Left hindlimb (tissue), 1 donor: ENCODE measurements around the gene C10orf90.

ENCODE experiments used
- DNase-seq: peaks from one replicate; pipeline ENCODE4 v3.0.0-alpha.2; 2018

Gene C10orf90

DNA sequence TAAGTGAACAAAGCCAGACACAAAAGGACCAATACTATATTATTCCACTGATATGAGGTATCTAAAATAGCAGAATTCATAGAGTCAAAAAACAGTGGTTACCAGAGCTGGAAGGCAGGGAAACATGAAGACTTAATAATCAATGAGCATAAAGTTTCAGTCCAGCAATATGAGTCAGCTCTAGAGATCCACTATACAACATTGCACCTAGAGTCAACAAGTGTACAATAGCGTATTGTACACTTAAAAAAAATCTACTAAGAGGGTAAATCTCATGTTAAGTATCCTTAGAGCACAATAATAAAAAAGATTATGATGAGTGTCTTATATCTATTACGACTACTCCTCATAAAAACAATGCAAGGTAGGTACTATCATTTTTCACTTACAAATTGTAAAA is 36.1 kb downstream of the C10orf90 start:
- DNase-seq, result no peak

DNA sequence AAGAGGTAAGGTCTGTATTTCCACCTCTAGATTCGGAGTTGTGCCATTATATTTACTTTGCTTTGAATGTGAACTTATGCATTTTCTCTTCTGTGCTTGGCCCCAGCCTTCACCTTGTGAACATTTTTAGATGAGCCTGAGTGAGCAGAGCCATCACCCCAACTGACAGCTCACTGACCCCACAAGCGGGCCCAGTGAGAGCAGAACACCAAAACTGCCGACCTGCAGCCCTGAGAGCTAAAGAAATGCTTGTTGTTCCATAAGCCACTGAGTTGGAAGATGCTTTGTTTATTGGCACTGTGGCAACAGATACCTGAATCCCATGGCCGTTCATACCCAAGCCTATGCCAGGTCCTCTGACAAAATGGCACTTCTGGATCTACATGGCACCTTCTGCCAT is 37.8 kb downstream of the C10orf90 start:
- no peak for DNase-seq

DNA sequence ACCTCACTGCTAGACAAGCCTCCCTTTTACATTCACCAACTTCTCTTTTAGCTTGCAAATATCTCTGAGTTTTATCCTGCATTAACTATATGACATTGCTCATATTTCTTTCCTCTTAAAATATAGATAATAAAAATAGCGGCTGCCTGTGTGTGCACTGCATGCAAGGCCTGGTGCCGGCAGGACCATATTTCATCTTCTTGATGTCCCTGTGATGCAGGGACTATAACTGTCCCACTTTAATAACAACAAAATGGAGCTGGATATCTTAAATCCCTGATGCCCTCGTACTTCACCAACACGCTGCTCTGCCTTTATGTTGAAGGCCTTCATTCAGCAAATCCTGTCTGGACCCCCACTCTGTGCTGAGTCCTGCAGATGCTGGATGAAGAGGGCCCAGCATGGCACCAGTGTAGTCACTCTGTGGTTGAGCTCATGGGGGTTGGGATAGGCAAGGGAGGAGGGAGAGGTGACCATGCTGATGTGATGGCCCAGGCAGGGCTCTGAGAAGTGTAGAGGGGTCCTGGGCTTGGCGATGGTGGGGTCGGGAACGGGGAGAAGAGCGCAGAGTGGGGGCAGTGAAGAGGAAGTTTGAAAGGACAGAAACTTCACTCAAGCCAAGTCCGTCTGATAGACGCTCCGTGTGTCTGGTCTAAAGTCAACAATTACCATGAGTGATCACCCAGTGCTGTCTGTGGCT is 40.4 kb downstream of the C10orf90 start:
- DNase-seq, result no peak

DNA sequence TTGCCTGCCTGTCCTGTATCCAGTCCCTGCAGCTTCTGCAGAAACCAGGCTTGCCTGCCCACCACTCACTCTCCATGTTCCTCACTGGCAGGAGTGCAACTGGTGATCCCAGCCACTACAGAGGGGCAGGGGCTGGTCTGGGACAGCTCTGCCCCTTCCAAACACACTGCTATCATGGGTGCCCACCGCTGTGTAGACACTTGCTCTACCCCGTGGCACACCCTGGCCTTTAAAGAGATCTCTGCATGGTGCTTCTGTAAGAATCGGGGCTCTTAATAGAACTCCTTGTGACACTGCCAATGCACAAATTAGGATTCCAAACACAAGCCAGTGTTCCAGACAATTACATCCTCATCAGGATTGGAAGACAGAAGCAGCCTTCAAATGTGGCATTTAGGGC is 41.7 kb downstream of the C10orf90 start:
- no peak for DNase-seq

DNA sequence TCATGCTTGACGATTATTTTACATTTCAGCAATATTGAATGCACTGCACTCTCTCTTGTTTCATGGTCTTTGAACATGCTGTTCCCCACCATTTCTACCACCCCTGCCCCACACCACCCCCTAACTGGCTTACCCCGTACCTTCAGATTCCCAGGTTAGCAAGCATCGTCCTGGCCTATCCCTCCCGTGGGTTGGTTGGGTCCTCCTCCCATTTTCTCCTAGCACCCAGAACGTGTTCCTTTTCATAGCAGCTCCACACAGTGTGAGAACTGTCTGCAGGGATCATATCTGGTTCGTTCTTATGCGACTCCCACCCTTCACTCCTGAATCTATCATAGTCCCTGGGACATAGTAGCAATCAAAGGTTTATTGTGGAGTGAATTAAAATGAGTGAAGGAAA is 48.6 kb downstream of the C10orf90 start:
- DNase-seq, result no peak

DNA sequence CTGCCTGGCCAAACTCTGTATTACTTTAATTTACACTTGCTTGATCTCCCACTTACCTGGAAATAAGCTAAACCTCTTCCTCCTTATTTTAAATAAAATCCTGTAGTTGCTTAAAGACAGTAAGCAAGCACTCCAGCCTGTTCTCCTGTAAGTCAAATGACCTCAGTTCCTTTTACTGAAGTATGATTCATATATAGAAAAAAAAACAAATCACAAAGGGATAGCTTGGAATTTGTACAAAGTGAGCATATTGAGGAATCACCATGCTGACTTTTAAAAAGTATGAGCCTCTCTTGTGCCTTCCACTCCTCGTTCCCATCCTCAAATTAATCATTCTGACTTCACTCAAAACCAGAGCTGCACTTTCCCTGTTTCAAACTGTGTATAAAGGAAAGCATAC is 52.0 kb downstream of the C10orf90 start:
- no peak for DNase-seq

DNA sequence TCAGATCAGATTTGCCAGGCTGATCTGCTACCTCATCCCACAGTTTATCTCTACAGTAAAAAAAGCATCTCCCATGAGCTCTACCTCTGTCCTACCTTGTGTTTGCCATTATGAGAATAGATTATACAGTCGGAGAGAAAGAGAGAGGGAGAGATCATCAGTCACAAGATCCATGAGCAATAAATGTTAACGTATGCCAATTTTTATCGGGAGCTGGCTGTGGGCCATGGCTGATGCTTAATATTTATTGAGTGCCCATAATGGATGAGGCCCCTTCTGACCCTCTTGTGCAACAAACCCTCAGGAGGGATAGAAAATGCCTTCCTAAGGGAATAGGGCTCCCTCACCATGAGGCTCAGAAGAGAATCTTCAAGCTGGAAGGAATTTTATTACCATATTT is 52.8 kb downstream of the C10orf90 start:
- DNase-seq, result no peak

DNA sequence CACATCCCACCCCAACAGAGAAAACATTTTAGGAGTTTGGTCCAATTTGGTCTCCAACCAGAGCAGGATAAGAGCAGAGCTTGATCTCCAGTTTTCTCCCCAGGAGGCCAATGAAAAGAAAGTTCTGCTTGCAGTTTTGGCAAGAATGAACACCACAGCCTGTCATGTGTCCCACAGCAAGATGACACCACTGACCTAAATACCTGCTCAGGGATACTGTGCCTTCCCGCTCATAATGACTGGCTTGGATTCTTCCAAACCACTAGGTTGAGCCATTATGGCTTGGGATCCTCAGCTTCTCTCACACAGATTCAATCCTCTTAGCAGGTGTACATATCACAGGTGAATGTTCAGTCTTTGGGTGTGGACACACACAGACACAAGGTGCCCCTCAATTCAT is 53.3 kb downstream of the C10orf90 start:
- DNase-seq, result no peak

DNA sequence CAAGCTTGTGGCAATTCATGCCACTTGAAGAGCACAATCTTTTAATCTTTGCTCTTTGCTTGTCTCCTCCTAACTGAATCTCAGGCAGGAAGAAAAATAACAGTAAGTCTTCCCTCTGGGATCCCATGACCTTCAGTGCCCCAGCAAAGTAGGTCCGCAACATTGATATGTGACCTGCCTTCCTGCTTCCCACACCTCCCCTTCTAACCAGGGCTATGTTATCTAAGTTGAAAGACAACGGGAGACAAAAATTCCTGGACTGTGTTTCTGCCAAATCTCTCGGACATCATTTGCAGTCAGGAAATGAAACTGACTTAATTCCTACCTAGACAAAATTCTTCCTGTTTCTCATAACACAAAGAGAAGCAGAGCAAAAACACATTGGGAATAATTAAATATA is 53.8 kb downstream of the C10orf90 start:
- no peak for DNase-seq

DNA sequence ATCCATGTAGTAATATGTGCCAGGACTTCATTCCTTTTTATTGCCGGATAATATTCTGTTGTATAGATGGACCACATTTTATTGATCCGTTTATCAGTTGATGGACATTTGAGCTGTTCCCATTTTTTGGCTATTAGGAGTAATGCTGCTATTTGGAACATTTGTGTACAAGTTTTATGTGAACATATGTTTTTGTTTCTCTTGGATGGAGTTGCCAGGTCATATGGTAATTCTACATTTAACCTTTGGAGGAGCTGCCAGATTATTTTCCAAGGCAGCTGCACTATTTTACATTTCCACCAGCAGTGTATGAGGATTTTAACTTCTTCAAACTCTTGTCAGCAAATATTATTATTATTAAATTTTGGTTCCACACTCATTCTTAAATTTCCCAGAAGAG is 59.2 kb downstream of the C10orf90 start:
- DNase-seq, result no peak

DNA sequence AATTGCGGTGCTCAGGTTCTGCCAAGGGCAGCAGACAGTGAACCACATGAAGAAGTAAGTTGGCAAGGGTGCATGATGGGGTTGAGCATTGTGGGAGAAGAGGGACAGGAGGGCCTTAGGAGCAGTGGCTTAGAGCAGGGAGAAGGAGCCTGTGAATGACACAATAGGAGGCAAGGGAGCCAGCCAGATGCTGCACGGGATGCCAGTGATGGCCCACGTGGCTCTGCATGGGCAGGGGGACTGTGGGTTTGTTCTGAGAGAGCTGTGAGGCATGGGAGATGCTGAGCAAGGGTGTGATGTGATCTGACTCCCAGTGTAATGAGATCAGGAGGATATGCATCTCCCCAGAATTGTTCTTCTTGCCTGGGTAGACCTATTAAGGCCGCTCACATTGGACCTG is 60.9 kb downstream of the C10orf90 start:
- DNase-seq, result no peak

DNA sequence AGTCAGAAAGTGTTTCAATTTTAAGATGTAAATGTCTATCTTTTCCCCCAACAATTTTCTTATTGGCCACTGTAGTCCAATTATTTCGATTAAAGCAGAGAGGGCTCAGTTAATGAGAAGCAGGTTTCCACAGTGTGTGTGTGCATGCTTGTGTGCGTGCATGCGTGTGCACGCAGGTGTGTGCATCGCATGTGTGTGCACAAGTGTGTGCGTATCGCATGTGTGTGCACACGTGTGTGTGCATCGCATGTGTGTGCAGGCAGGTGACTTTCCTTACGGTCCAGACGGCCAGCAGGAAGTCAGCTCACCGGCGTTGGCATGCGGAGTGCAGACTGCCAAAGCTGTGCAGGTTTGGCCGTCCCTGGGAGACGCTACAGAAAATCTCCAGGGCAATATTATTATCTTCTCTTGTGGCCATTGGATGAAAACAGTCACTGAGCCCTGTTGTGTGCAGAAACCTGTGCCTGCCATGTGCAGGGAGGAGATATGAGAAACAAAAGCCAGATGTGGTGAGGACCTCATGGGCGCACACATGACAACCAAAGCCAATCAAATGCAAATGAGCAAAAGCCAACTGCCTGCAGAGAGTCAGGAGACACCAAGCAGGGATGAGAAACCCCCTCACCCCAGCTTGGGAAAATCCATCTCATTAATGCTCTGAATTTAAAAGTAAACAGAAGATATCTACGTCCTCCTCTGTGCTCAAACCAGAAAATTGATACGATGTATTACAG is 70.4 kb downstream of the C10orf90 start:
- no peak for DNase-seq

DNA sequence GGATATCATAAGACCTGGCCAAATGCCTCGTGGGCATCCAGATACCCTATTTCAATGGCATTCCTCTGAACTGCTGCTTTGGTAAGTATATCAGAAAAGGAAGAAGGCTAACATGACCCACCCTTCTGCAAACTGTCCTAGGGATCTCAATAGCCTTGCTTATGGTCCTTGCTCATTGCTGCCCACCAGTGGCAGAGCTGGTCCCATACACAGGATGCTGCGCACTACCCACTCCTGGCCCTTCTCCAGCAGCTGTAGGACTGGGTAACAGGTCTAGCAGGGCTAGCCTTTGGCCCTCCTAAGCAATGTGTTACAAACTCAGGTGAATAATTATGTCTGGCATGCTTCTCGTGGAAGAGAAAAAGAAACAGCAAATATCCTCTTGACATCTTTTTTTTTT is 72.5 kb downstream of the C10orf90 start:
- no peak for DNase-seq

DNA sequence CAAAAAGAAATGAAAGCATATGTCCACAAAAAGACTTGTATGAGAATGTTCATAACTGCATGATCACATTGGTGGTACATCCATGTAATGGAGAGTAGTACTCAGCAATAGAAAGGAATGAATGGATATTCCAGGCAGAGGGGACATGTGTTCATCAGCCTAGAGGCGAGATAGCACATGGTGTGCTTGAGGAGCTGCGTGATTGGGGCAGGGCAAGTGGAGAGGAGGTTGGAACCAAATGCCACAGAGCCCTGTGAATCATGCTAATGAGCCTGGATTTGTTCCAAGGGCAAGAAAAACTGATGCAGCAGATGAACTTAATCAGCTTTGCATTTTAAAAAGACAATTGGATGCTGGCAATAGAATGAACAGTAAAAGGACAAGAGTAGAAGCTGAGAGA is 73.3 kb downstream of the C10orf90 start:
- no peak for DNase-seq

DNA sequence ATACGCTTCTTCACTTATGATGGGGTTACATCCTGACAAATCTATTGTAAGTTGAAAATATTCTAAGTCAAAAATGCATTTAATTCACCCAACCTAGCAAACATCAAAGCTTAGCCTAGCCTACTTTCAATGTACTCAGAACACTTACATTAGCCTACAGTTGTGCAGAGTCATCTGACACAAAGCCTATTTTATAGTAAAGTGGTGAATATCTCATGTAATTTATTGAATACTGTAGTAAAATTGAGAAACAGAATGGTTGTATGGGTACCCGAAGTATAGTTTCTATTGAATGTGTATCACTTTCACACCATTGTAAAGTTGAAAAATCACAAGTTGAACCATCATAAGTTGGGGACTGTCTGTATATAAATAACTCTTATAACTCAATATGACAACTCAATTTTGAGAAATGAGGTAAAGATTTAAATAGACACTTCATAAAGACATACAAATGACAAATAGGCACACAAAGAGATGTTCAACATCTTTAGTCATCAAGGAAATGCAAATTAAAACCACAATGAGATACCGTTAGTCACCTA is 73.9 kb downstream of the C10orf90 start:
- DNase-seq, result no peak

DNA sequence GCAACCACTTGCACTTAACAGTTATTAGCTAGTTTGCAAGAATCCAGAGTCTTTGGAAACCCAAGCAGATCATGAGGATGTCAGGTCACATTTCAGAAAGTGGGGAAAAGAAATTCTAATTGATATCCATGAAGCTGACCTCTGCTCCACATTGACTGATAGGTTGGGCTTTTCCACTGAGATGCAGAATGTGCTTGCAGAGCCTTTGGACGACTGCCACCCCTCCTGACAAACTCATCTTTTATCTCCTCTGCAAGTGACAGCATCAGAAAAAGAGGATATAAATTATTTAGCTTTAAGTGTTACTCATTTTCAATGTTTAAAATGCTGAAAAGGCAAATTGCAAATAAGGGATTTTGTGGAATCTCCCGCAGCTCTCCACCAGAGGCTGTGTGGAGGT is 75.3 kb downstream of the C10orf90 start:
- DNase-seq, result no peak

DNA sequence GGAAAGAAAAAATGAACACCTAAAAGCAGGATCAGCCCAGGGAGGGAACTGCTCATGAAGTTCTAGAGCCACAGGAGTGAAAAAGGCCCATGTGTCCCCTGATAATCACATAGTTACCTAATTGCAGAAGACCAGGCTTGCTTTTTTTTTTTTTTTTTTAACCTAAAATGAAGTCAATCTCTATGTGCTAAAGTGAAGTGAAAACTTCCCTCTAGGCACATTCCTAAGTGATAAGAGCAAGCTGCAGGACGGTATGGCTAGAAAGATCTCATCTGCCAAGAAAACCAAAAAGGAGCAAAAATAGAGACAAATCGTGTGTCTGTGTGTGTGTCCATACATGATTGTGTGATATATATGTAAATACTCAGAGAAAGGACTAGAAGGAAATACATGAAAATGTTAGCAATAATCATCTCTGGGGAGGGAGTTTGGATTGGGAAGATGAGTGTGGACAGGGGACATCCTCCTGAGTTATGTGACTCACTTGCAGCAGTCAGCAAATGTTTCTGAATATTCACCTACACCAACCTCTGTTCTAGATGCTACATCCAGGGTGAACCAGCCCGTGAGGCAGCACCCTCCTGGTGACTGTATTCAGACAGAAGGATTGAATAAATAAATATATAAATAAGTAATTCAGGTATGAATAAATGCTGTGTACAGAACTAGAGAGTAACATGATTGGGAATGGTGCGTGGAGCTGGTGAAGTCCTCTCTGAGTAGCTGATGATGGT is 76.4 kb downstream of the C10orf90 start:
- no peak for DNase-seq

DNA sequence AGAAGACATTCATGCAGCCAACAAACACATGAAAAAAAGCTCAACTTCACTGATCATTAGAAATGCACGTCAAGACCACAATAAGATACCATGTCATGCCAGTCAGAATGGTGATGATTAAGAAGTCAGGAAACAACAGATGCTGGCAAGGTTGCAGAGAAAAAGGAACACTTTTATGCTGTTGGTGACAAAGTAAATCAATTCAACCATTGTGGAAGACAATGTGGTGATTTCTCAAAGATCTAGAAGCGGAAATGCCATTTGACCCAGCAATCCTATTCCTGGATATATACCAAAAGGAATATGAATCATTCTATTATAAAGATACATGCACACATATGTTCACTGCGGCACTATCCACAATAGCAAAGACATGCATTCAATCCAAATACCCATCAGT is 77.6 kb downstream of the C10orf90 start:
- no peak for DNase-seq

DNA sequence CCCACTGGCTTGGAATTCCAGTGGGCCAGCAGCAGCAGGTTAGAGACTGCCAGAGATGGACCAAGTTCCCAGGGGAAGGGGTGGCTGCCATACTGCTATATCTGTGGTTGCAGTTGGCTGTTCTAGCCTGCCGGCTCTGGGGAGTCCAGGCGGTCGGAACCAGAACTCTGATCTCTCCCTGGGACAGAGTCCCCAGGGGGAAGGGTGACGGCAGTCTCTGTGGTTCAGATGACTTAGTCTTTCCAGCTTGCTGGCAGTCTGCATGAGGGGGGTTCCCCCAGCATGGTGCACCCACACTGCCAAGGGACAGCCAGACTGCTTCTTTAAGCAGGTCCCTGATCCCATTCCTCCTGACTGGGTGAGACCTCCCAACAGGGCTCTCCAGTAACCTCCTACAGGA is 82.5 kb downstream of the C10orf90 start:
- no peak for DNase-seq

DNA sequence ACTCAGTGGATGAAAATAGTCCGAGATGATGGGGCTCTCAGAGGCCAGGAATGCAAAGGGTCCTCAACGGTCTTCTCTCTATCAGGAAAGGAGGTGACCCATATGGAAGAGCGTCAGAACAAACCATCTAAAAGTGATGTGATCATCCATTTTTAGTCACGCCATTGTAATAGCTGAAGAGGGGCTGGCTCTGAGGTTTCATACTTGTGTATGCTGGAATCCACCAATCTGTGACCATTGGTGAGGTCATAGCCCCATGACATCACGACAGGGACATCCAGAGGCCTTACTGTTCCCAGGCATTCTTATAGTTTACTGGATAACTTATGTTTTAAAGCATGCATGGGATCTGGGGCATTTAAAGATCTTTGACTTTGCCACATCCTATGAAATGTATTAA is 83.6 kb downstream of the C10orf90 start:
- DNase-seq, result no peak

DNA sequence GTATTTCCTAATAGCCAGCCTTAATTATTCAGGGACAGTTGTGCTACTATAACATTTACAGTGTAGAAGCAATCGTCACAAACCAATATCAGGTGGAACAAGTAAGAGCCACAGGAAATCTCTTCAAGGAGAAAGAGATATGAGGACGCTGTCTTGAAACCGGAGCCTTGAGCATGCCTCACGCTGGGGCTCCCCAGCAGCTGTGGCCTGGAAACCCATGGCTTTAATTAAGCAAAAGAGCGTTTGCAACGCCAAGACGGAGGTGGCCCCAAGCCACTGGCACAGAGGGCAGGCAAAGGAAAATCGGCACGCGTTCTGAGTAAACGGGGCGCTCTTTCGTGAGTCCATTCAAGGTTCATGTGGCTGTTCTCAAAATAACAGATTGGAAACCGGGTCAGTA is 84.4 kb downstream of the C10orf90 start:
- DNase-seq, result no peak

DNA sequence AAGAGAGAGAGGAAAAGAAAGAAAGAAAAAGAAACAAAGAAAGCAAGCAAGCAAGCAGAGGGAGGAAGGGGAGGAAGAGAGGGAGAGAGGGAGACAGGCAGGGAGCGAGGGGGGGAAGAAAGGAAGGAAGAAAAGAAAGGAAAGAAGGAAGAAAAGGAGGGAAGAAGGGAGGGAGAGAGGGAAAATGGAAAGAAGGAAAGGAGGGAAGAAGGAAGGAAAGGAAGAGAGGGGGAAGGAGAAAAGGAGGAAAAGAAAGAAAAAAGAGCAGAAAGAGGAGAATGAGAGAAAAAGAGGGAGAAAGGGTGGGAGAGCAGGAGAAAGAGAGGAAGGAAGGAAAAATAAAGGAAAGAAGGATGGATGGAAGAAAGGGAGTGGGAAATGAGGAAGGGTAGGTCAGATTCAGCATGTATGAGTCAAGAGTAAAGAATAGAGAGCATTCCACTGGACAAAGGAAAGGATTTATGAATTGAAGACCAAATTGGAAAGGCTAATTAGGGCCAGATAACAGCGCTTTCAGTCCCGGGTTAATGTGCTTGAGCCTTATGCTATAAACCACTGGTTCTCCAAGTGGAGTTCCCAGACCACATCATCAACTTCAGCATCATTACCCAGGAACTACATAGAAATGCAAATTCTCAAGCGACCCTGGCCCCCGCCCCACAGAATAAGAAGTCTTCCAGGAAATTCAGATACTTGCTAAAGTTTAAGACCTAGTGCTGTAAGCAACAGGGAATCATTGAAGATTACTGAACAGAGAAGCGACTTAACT is 85.1 kb downstream of the C10orf90 start:
- DNase-seq, result no peak

DNA sequence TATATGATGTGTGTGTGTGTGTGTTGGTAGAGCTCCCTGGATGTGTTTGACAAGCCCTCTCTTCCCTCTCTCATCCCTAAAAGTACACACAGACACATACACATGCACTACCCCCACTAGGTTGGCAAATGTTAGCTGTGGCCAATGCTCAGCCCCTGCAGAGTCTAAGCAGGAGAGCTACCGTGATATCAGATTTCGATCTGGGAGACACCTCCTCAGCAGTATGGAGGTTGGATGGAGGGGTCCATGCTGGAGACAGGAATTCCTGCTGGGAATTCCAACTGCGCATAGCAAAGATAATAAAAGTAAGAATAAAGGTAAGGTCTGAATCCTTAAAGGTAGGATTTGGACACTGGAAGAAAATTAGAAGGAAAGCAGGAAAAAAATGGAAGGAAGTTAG is 85.7 kb downstream of the C10orf90 start:
- DNase-seq, result no peak
